NOMO-1 treated with dmso at 0.1 percent for 144 hours (cell line): Measurements from ENCODE around the gene SART3.
"Not testable (repeated sequence)": the region's sequence is repeated elsewhere in the genome, so short reads cannot be mapped to it uniquely, and the experiment has no call there.

ENCODE experiments used
- DNase-seq: peaks from one replicate; lab custom pipeline; 2025; ENCODE audit not compliant: unreplicated experiment; lab: John Stamatoyannopoulos, UW

Gene SART3

GRCh38 chr12:108495823-108496579, 65.0 kb downstream of the SART3 start:
- DNase-seq = no peak

DNA sequence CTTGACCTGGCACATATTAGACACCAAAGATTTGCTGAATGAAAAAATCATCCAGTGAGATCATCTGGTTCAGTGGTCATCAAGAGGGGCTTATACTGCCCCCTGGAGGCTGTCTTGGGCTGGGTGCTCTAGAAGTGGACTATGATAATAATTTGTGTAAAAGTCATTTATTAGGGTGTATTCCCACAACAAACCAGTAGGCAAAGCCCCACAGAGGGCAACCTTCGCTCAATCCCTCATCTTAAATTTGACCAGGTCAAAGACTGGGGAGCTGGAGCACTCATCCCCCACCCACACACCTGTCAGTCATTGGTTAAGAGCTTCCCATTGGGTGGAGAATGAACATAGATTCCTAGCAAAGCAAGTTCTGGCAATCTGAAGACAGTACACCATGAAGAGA, 65.9 kb downstream of the SART3 start:
- DNase-seq = no peak

DNA sequence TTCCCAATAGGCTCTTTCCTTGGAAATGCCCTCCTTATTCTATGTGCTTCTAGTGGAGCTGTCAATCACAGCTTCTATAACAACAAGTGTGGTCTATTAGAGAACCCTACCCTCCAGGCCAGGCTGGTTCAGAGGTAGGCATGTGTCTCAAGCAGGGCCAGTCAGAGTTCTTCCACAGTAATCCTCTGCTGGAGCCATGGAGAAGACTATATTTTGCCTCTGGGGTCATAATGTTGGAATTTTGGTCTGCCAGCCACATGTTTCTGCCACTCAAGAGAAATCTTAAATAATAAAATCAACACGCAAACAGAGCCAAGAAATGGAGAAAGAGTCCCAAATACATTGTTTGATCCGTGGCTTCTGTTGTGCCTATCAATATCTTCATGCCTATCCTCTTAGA, 69.7 kb downstream of the SART3 start:
- DNase-seq = no peak

- DNase-seq = not testable (repeated sequence)
These were observed 73.9 kb downstream of the SART3 start for GRCh38 chr12:108487029-108487428.

DNA sequence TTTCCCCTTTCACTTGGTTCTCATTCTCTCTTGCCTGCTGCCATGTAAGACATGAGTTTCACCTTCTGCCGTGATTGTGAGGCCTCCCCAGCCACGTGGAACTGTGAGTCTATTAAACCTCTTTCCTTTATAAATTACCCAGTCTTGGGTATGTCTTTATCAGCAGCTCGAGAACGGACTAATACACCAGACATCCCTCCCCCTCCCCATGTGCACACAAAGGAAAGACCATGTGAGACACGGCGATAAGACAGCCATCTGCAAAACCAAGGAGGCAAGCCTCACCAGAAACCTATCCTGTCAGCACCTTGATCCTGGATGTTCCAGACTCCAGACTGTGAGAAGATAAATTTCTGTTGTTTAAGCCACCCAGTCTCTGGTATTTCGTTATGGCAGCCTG, 75.6 kb downstream of the SART3 start:
- DNase-seq = not testable (repeated sequence)

DNA sequence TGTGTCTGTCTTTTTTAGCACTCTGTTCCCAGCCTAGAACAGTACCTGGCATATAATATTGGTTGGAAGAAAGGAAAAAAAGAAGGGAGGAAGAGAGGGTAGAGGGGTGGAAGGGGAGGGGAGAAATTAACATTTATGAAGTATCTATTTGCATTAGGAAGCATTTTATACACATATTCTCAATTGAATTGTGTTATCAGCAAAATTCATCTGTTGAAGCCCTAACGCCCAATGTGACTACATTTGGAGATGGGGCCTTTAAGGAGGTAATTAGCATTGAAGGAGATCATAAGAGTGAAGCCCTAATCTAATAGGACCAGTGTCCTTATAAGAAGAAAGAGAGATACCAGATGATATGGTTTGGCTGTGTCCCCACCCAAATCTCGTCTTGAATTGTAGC, 76.1 kb downstream of the SART3 start:
- DNase-seq = no peak

DNA sequence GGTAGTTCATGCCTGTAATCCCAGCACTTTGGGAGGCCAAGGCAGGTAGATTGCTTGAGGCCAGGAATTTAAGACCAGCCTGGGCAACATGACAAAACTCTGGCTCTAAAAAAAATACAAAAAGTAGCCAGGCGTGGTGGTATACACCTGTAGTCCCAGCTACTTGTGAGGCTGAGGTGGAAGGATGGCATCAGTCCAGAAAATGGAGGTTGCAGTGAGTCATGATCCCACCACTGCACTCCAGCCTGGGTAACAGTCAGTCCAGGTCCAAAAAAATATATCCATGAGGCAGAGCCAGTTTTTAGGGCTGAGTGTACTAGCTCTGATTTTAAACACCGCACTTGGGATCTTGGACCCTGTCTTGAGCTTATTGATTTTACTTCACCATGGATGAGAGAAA, 76.5 kb downstream of the SART3 start:
- no peak for DNase-seq

DNA sequence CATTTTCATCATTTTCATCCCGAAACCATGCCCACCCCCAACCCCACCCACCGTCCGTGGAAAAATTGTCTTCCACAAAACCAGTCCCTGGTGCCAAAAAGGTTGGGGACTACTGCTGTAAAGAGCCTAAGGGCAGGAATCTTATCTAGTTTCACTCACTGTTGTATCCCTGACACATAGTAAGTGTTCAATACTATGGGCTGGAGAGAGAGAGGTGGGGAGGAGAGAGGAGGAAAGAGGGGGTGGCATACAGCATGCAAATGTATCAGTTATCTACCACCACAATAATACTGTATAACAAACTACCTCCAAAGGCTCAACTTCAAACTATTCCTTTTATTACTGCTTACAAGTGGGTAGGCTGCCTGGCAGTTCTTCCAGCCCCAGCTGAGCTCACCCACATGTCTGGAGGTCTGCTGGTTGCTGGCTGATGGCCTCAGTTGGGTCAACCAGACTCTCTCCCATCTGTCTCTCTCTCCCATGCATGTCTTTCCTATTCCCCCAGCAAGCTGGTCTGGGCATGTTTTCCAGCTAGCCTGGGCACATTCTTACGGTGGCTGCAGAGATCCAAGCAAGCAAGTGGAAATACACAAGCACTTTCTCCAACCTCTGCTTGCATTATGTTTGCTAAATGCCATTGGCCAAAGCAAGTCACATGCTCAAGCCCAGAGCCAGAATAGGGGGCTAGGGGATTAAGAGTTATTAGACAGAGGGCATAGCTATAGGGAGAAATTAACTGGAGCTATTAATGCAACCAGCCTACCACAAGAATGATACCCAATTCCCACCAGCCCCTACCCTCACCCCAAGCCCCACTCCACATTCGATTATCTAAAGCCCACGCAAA, 77.5 kb downstream of the SART3 start:
- no peak for DNase-seq

DNA sequence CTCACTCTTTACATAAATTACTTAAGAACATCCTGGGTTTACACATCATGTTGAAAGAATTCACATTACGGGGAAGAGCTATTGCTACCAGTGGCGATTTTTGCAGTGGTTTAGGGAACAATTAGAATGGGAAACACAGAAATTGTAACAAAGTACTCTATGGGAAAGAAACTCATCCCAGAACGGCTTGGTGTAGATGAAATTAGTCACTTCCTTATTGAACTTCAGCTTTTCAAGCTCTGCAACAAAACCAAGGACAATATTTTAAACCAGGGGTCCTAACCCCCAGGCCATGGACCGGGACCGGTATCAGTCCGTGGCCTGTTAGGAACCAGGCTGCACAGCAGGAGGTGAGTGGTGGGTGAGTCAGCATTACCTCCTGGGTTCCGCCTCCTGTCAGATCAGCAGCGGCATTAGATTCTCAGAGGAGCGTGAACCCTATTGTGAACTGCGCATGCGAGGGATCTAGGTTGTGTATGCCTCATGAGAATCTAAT, 78.2 kb downstream of the SART3 start:
- no peak for DNase-seq

GRCh38 chr12:108479364-108480070, 81.5 kb downstream of the SART3 start:
- DNase-seq = no peak

- DNase-seq = no peak
These were observed 82.3 kb downstream of the SART3 start for GRCh38 chr12:108478611-108479206.

GRCh38 chr12:108477881-108478259, 83.1 kb downstream of the SART3 start:
- no peak for DNase-seq

DNA sequence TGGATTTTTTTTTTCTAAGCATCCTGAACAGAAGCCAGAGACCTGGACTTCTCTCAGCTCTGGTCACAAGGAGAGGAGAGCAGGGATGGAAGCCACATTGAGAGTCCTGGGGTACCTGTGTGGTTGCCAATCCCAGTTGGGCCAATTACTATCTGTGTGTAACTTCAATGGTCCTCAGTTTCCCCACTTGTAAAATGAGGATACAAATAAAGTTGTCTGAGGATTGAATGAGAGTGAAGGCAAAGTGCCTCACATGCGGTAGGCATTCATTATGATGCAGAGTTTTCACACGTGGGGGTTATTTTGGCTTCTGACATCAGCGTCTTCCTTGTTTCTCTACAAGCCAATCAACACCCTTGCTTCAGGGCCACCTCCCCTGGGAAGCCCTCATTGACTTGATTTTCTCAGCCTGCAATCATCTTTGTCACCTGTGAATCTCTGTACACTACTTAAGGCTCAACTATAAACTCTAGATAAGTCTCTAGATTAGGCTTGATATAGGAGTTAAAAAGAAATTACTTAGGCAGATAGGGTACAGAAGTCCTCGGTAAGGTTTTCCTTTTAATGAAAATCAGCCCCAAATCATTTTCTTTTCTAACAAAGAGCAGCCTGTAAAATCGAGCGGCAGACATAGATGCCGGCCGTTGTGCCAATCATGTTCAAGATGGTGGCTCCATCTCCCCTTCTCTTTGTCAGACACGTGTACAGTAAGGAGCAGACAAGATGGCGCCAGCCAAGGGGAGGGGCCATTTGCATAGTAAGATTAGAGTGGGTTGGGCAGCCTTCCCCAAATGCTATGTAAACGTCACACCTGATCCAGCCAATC, 83.7 kb downstream of the SART3 start:
- DNase-seq = no peak

DNA sequence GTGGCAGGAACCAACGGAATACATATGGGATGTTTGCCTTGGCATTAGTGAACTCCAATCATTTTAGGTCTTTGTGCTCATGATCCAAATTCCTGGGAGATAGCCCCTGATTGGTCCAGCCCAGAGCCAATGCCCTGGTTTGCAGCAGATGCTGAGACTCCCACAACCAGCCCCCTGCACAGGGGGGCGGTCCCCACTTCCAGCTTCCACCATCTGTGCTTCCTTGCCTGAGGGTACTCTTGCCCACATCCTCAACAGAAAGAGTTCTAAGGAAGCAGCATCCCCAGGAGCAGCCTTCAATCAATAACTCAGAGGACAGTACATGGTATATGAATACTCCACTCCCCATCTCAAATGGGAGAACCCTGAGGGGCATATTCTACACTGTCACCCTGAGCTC, 85.6 kb downstream of the SART3 start:
- DNase-seq = no peak

DNA sequence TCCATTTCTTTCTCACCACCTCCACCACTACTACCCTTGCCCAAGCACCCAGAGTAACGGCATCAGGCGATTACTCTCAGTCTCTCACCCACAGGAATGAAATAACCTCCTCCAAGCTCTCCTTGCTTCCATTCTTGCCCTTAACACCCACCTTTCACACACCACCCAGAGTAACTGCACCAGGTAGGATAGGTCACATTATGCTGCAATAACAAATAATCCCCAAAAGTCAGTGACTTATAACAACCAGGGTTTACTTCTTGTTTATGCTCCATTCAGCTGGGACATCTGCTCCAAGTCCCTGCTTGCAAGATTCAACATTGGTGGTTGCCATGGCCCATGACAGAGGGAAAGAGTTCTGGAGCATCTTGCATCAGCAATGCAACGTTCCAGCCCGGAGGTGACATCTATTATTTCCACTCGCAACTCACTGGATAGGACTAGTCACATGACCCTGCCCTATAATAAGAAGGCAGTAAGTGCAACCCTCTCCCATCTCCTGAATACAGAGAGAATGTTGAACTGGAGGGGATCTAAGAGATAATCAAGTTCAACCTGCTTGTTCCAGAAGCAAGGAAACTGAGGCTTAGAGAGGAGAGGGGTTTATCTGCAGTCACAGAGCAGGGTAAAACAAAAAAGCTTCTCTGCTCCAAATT, 87.4 kb downstream of the SART3 start:
- DNase-seq = no peak
